ENCODE measurements around the gene NATD1.

GRCh38 chr17:21293831-21294210 lies 40.6 kb upstream of the NATD1 start:
- TF ChIP-seq CTCF (IDR thresholded peaks at IDR 0.05 in 2 of 3, conservative IDR thresholded peaks at IDR 0.05 in 1 of 3; ENCODE audit: borderline replicate concordance in 1 of 3, insufficient read depth in 1 of 3, low read depth in 2 of 3, low read length in 2 of 3), result no peak
- no peak for TF ChIP-seq SIN3A (IDR thresholded peaks at IDR 0.05; ENCODE audit: low read depth)
- TF ChIP-seq POLR2A (IDR thresholded peaks at IDR 0.05; ENCODE audit: borderline replicate concordance, extremely low read depth, insufficient read depth, insufficient read length), result no peak
- no peak for TF ChIP-seq ZNF274 (IDR thresholded peaks at IDR 0.05; ENCODE audit: low read depth, low read length)
- no peak for TF ChIP-seq RAD21 (IDR thresholded peaks at IDR 0.05; ENCODE audit: low read depth)
- no peak for TF ChIP-seq CBX3 (IDR thresholded peaks at IDR 0.05; ENCODE audit: low read depth)
- TF ChIP-seq ATF3 (IDR thresholded peaks at IDR 0.05), result no peak
